HG02571 (cell line): ENCODE data around the gene MOAP1.
"Not testable (repeated sequence)": the region's sequence is repeated elsewhere in the genome, so short reads cannot be mapped to it uniquely, and the experiment has no call there.

Experiments
- ATAC-seq: cut with Tn5 transposase; IDR thresholded peaks from one replicate; pipeline ENCODE4 v1.9.1; 2021; ENCODE audit warnings: mild to moderate bottlenecking, moderate library complexity; ENCODE audit not compliant: unreplicated experiment

The MOAP1 gene

GRCh38 chr14:93184391-93185348 lies at the start of gene MOAP1, which contains the start of gene LYSET:
MOAP1 (minus strand) TSS chr14:93184897; CDS start chr14:93184242, 655 bp downstream.
LYSET (plus strand) TSS chr14:93185317; CDS start chr14:93185406, 89 bp downstream.
- ATAC-seq: peak; percentile 79

- not testable (repeated sequence) for ATAC-seq
These were observed 48.4 kb upstream of the MOAP1 start for GRCh38 chr14:93233078-93233477.

- no peak for ATAC-seq
These were observed 47.5 kb upstream of the MOAP1 start for GRCh38 chr14:93232159-93232558.

GRCh38 chr14:93231129-93231979 lies 46.7 kb upstream of the MOAP1 start:
- ATAC-seq: no peak

GRCh38 chr14:93230539-93230938 lies 45.8 kb upstream of the MOAP1 start:
- no peak for ATAC-seq

GRCh38 chr14:93228550-93228949 lies 43.9 kb upstream of the MOAP1 start:
- no peak for ATAC-seq

- ATAC-seq: no peak
These were observed 38.9 kb upstream of the MOAP1 start for GRCh38 chr14:93223565-93223964.

GRCh38 chr14:93220509-93220908 lies 35.8 kb upstream of the MOAP1 start:
- ATAC-seq: no peak

GRCh38 chr14:93219103-93219726 lies 34.5 kb upstream of the MOAP1 start:
- ATAC-seq: no peak

GRCh38 chr14:93214598-93214997 lies 29.9 kb upstream of the MOAP1 start:
- no peak for ATAC-seq

- peak; percentile 62 for ATAC-seq
These were observed 27.7 kb upstream of the MOAP1 start for GRCh38 chr14:93212432-93212831.

GRCh38 chr14:93207468-93208308 lies 23.0 kb upstream of the MOAP1 start:
- ATAC-seq: peak; percentile 49

GRCh38 chr14:93206793-93207467 lies 22.2 kb upstream of the MOAP1 start, which contains the start of the genes GON7 and UBR7:
GON7 (minus strand) TSS chr14:93207065; CDS start chr14:93207037, 28 bp downstream.
UBR7 (plus strand) TSS chr14:93207256; CDS start chr14:93207292, 36 bp downstream.
- ATAC-seq: peak; percentile 90

- ATAC-seq: no peak
These were observed 16.5 kb upstream of the MOAP1 start for GRCh38 chr14:93201155-93201704.

- ATAC-seq: no peak
These were observed 15.9 kb upstream of the MOAP1 start for GRCh38 chr14:93200553-93200952.

GRCh38 chr14:93199031-93199430 lies 14.3 kb upstream of the MOAP1 start:
- no peak for ATAC-seq

- ATAC-seq: no peak
These were observed 10.8 kb upstream of the MOAP1 start for GRCh38 chr14:93195316-93195999.

GRCh38 chr14:93186956-93187355 lies 2.3 kb upstream of the MOAP1 start:
- no peak for ATAC-seq
